Fibroblast of skin of abdomen (primary cell): Measurements from ENCODE around the gene GPR17.

Experiments
- DNase-seq: peaks from one replicate; pipeline ENCODE4 v3.0.0-alpha.2; 2013

GPR17 gene

GRCh38 chr2:127655209-127656073 is 9.5 kb downstream of the GPR17 start:
- no peak for DNase-seq

GRCh38 chr2:127656569-127657231 is 10.7 kb downstream of the GPR17 start:
- DNase-seq, result no peak

- DNase-seq, result no peak
Measured at GRCh38 chr2:127657232-127657595, 11.3 kb downstream of the GPR17 start.

GRCh38 chr2:127658146-127658545 is 12.2 kb downstream of the GPR17 start:
- DNase-seq, result no peak

- DNase-seq, result no peak
Measured at GRCh38 chr2:127658641-127659407, 12.9 kb downstream of the GPR17 start.

GRCh38 chr2:127659408-127660290 is 13.7 kb downstream of the GPR17 start:
- no peak for DNase-seq

- no peak for DNase-seq
Measured at GRCh38 chr2:127660291-127660578, 14.3 kb downstream of the GPR17 start.

- no peak for DNase-seq
Measured at GRCh38 chr2:127661072-127661649, 15.2 kb downstream of the GPR17 start.

GRCh38 chr2:127661949-127662510 is 16.1 kb downstream of the GPR17 start:
- no peak for DNase-seq

- DNase-seq, result no peak
Measured at GRCh38 chr2:127662937-127663565, 17.1 kb downstream of the GPR17 start.

GRCh38 chr2:127663566-127664064 is 17.7 kb downstream of the GPR17 start:
- DNase-seq, result no peak

GRCh38 chr2:127664065-127664894 is 18.3 kb downstream of the GPR17 start:
- DNase-seq, result no peak

- DNase-seq, result no peak
Measured at GRCh38 chr2:127664895-127665225, 18.9 kb downstream of the GPR17 start.

- no peak for DNase-seq
Measured at GRCh38 chr2:127665267-127665893, 19.4 kb downstream of the GPR17 start.

GRCh38 chr2:127669056-127669455 is 23.1 kb downstream of the GPR17 start:
- DNase-seq, result no peak

- no peak for DNase-seq
Measured at GRCh38 chr2:127670055-127670956, 24.4 kb downstream of the GPR17 start.

- no peak for DNase-seq
Measured at GRCh38 chr2:127670957-127671290, 25.0 kb downstream of the GPR17 start.

- no peak for DNase-seq
Measured at GRCh38 chr2:127671557-127672302, 25.8 kb downstream of the GPR17 start.
